PFSK-1 (cell line): ENCODE results near the gene ACAT2.

Source experiments
- FOXP2 ChIP-seq: optimal IDR thresholded peaks from 2 replicates; pipeline ENCODE3; 2011; ENCODE audit warnings: borderline replicate concordance, control low read depth, inconsistent platforms; ENCODE audit not compliant: insufficient read depth; ENCODE audit errors: extremely low read length, extremely low read depth
- POLR2AphosphoS5 ChIP-seq: IDR thresholded peaks from 2 replicates; pipeline ENCODE4 v1.6.1; 2012; ENCODE audit warnings: low read depth, mild to moderate bottlenecking, control low read depth, low read length, moderate library complexity
- SIN3A ChIP-seq: IDR thresholded peaks from 2 replicates; pipeline ENCODE4 v1.6.1; 2012; ENCODE audit warnings: mild to moderate bottlenecking, low read length, moderate library complexity, borderline replicate concordance; ENCODE audit not compliant: insufficient read depth
- TAF1 ChIP-seq: IDR thresholded peaks from 2 replicates; pipeline ENCODE4 v1.6.1; 2012; ENCODE audit warnings: low read length, control low read depth, borderline replicate concordance; ENCODE audit not compliant: insufficient read depth
- TF ChIP-seq, protein P1 (sequence below), 2 experiments: IDR thresholded peaks; 2 replicates each; pipeline versions ENCODE4 v1.6.1 to v1.8.0; 2011 to 2012; ENCODE audit warnings: low read depth in 2 of 2, low read length in 2 of 2, control low read depth in 1 of 2, inconsistent platforms in 1 of 2, mild to moderate bottlenecking in 1 of 2, moderate library complexity in 1 of 2; ENCODE audit not compliant: insufficient read depth in 1 of 2

The ACAT2 gene

DNA sequence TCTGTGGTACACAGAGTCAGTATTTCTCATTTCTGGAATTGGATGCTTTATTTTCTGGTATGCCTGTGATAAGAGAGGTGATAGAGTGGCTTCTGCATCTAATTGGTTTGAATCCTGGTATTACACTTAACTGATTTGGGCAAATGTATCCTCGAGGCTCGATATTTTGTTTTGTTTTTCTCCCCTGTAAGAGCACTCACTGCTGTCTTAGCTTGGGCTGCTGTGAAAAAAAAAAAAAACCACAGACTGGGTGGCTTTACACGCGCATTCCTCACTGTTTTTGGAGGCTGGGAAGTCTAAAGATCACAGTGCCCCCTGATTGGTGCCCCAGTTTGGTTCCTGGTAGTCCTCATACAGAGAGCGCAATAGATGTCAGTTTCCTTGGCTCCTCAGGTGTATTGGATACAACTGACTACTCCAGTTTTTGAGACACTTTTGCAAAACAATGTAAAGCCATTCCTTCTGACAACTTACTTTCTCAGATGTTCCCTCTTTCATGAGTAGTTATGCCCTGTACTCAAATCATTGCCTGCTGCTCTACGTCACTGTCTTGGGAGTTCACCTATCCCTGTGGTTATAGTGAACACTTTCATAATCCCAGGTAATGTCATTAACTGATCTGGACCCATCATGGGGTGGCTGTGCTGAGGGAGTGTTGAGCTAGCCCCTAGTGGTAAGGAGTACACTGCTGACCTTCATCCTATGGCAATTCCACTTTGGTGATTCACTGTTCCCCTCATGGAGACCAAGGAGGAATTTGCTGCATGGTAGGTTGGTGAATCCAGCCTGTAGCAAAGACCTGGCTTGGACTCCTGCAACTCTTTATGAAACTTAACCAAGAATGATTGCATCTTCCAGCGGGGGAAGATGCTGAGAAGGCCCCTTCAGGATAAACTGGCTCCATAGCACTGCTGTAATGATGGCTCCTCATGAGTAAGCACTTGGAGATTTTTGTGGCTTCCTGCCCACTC is 3.5 kb upstream of the ACAT2 start:
- TF ChIP-seq TAF1 (no peak), FOXP2 (no peak), SIN3A (no peak), POLR2AphosphoS5 (no peak)
- TF ChIP-seq, protein P1, sequence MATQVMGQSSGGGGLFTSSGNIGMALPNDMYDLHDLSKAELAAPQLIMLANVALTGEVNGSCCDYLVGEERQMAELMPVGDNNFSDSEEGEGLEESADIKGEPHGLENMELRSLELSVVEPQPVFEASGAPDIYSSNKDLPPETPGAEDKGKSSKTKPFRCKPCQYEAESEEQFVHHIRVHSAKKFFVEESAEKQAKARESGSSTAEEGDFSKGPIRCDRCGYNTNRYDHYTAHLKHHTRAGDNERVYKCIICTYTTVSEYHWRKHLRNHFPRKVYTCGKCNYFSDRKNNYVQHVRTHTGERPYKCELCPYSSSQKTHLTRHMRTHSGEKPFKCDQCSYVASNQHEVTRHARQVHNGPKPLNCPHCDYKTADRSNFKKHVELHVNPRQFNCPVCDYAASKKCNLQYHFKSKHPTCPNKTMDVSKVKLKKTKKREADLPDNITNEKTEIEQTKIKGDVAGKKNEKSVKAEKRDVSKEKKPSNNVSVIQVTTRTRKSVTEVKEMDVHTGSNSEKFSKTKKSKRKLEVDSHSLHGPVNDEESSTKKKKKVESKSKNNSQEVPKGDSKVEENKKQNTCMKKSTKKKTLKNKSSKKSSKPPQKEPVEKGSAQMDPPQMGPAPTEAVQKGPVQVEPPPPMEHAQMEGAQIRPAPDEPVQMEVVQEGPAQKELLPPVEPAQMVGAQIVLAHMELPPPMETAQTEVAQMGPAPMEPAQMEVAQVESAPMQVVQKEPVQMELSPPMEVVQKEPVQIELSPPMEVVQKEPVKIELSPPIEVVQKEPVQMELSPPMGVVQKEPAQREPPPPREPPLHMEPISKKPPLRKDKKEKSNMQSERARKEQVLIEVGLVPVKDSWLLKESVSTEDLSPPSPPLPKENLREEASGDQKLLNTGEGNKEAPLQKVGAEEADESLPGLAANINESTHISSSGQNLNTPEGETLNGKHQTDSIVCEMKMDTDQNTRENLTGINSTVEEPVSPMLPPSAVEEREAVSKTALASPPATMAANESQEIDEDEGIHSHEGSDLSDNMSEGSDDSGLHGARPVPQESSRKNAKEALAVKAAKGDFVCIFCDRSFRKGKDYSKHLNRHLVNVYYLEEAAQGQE (IDR thresholded peaks at IDR 0.05; ENCODE audit: insufficient read depth in 1 of 2, low read depth in 2 of 2, low read length in 2 of 2): no peak

- TF ChIP-seq, protein P1 (IDR thresholded peaks at IDR 0.05; ENCODE audit: insufficient read depth in 1 of 2, low read depth in 2 of 2, low read length in 2 of 2): no peak
- TF ChIP-seq POLR2AphosphoS5: peak; percentile 27; the same call in 1 of the 2 replicates
Measured at GRCh38 chr6:159759645-159760044, 2.2 kb upstream of the ACAT2 start.

DNA sequence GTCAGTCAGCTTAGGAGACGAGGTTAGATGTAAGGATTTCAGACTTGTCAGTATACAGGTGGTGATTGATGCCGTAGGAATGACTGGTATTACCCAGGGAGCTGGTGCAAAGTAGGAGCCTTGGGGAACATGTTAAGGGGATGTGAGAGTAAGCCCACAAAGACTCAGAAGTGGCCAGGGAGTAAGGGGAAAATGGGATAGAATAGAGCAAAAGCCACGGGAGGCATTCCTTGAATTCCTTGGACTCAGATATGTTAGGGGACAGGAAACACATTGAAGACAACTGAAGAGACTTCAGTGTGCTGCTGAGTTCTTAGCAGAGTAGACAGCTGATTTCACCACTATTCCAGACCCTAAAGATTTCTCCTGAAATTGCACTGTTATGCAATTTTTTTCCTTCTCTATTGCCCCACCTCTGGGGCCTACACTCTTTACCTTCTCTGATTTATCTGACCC is 1.2 kb upstream of the ACAT2 start:
- TF ChIP-seq POLR2AphosphoS5 (peak; percentile 48; the same call in 1 of the 2 replicates), SIN3A (no peak)

DNA sequence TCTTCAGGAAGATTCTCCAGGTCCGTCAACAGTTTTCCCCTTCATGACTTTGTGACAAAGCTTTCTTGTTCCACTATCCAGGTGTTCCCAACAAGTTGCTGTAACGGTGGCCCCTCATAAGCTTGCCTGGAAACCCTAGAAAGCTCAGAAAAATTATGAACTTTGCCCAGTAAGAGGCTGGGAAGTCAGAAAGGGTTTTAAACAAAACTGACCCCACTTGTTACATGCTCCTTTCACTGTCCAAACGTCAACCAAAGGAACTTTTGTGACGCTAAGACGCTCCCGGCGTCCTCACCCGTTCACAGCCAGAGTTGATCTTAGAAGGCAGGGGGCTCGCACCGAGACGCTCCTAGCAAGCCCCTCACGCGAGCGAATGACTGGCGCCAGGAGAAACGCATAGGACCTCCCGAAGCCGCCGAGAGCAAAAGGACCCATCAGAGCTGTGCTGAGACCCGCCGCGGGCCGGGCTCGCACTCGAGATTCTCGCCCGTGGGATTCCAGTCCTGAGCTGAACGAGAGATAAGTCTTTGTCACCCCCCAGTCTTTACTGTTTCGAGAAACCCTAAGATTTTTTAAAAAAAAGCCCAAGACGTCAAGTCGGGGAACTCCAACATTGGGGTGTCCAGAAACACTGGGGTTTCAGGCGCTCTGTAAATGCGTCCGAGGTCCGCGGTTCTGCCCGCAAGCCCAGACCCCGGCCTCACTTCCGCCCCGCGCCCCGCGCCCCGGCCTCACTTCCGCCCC is 544 bp upstream of the ACAT2 start:
- TF ChIP-seq SIN3A (no peak), POLR2AphosphoS5 (no peak), FOXP2 (no peak), TAF1 (no peak)
- TF ChIP-seq, protein P1 (IDR thresholded peaks at IDR 0.05; ENCODE audit: insufficient read depth in 1 of 2, low read depth in 2 of 2, low read length in 2 of 2): no peak

DNA sequence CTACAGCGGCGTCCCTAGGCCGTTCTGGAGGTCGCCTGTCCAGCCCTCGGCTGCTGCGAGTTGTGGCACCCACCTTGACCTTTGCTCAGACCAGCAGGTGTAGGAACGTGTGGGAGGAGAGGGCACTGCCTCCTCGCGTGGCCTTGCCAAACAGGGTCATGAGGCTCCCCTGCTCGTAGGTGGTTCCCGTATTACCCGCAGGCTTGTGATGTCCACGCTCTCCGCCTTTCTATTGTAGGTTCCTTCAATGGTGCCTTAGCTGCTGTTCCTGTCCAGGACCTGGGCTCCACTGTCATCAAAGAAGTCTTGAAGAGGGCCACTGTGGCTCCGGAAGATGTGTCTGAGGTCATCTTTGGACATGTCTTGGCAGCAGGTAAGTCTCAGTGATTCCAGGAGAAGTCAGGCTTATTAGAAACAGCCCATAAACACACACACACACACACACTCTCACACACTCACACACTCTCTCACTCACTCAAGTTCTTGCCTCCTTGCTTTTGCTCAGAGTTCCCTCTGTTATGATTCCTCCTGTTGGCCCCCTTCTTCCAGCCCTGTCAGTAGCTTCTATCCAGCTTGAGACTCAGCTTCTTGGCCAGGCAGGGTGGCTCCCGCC is 942 bp downstream of the ACAT2 start:
- TF ChIP-seq TAF1 (no peak), FOXP2 (no peak), SIN3A (no peak), POLR2AphosphoS5 (no peak)
- TF ChIP-seq, protein P1 (IDR thresholded peaks at IDR 0.05; ENCODE audit: insufficient read depth in 1 of 2, low read depth in 2 of 2, low read length in 2 of 2): no peak
